ENCODE measurements around the gene TTLL12.

DNA sequence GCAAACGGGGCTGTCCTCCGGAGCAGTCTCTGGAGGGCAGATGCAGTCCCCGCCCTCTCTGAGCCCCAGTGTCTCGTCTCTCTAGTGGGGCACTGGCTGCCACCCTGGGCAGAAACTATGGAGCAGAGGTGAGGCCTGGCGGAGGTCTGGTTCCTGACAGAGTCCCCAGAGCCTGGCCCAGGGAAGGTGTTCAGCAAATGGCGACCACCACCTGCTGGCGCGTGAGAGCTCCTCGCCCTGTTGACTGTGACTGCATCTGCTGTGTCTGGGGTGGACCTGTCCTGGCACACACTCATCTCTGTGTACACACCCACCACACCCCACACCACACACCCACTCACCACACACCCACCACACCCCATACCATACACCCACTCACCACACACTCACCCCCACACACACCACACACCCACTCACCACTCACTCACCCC is 18.3 kb upstream of the TTLL12 start:
- TF ChIP-seq, protein P1, sequence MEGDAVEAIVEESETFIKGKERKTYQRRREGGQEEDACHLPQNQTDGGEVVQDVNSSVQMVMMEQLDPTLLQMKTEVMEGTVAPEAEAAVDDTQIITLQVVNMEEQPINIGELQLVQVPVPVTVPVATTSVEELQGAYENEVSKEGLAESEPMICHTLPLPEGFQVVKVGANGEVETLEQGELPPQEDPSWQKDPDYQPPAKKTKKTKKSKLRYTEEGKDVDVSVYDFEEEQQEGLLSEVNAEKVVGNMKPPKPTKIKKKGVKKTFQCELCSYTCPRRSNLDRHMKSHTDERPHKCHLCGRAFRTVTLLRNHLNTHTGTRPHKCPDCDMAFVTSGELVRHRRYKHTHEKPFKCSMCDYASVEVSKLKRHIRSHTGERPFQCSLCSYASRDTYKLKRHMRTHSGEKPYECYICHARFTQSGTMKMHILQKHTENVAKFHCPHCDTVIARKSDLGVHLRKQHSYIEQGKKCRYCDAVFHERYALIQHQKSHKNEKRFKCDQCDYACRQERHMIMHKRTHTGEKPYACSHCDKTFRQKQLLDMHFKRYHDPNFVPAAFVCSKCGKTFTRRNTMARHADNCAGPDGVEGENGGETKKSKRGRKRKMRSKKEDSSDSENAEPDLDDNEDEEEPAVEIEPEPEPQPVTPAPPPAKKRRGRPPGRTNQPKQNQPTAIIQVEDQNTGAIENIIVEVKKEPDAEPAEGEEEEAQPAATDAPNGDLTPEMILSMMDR (IDR thresholded peaks at IDR 0.05; ENCODE audit: low read length), result no peak
- TF ChIP-seq EZH2 (IDR thresholded peaks at IDR 0.05; ENCODE audit: borderline replicate concordance, low read length), result no peak

Data from OCI-LY1 (cell line).